Hematopoietic multipotent progenitor cell treated with erythropoietin and hydrocortisone succinate and interleukin-3 and kit ligand, for 6 days (in vitro differentiated cells): ENCODE data around the gene VWF.

ENCODE experiments used
- DNase-seq: peaks from one replicate; pipeline ENCODE4 v3.0.0-alpha.2; 2015

The VWF gene

DNA sequence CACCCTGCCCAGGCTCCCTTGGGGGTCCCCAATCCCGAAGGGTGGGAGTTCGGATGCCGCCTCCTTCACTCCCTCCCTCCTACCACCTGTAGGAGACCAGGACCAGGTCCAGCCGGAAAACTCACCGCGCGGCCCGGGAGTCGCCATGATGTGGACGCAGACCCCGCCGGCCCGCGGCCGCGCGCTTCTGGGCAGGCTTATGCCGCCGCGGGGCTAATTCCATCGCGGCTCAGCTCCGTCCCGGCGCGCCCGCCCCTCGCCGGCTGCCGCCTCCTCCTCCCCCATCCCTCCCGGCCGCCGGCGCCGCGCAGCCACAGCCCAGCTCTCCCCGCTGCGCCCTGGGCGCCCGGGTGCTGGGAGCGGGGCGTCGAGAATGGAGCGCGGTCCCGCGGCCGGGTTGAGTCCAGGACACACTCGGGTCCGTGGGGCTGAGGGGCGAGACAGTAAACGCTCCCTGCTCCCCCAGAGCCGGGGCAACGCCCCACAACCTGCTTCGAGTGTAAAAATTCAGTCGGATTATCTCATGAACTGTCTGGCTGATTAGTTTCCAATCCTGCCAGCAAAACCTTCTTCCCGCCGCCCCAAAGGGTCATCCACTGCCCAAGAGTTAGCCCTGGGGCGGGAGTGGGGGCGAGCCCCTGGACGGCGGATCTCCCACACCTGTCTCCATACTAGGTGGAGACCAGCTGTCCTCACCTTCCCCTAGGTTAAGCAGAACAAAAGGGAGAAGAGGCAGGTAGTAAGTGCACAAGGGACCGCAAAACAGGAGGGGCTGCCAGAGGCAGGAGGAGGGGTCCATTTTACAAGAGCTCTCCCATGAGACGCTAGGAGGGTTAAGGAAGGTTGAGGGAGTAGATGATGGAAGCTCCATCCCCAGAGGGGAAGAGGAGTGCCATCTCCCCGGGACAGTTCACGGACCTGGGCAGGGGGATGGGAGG is 179.1 kb downstream of the VWF start, which contains the start of gene ANO2:
Gene ANO2, minus strand, starts transcription at position 189 of the 938 bp plus-strand sequence. Its CDS starts 42 bp downstream, at position 147.
- DNase-seq: peak; percentile 7

DNA sequence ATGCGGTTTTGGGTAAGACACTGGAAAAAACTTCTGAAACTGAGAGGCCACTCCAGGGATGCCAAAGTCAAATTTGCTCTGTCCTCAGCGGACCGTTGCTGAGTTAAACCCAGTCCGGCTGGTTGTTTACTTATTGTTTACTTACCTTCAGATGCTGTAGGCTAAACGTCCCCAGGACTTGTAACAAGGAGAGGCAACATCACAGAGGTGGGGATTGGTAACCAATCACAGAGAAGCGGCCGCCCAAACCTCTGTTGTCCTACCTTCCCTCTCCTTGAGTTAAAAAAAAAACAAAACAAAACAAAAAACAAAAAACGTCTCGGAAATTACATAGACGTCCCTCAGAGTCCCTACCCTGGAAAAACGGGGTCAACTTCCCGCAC is 179.8 kb downstream of the VWF start:
- DNase-seq: no peak

DNA sequence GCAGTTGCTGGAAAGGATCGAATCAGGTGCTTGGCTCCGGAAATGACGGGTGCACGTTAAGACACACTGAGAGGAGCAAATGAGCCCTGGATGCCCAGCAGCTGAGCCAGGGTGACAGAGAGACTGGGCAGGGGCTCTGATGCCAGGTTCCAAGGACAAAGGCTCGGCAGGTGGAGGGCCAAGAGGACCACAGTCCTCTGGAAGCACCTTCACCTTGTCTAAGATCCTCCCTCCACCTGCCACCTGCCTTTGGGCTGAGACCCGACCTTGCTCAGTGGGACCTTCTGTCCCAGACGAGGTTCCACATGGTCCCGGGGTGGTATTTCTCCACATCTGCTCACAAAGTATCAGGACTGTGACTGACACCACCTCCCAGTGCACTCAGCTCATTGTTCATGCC is 180.4 kb downstream of the VWF start:
- DNase-seq: no peak

DNA sequence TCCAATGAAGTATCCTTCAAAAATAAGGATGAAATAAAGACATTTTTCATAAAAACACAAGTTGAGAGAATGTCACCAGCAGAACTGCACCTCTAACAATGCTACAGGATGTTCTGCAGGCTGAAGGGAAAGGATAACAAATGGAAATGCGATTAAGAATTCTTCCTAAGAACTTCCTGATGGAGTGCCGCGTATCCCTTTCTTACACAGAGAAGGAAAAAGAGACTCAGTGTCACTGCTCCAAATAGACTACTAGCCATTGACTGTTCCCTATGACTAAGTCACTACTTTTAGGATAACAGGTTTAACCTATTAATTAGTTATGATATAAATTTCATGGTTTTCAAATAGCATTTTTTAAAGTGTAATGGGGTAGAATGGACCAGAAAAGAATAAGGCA is 182.6 kb downstream of the VWF start:
- DNase-seq: no peak

DNA sequence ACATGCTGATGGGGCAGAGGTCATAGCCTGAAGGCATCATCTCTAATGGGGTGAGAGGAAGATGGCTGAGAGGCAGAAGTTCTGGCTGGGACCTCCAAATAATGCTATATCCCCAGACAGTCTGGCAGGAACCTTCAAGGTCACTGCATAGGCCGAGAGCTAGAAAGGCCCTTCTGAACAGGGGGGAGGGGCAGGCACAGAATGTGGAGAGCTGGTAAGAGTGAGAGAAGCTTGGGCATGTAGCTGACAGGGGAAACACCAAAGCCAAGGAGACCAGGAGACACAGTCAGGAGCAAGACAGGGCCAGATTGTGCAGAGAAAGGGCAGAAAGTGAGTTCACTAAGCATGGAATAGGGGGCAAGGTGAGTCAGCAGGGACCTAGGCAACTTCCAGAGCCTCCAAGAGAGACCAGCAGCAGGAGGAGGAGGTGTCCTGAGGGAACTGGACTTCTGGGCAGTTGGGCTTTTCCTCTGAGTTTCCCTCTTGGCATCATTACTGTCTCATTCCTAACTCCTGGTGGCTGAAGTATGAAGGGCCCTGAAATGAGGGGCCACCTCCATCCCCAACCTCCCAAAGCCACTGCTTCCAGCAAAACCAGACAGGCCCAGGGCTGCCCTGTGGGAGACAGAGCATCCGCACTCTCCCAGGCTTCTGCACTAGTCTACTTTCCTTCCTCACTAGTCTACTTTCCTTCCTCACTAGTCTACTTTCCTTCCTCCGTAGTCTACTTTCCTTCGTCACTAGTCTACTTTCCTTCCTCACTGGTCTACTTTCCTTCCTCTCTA is 196.5 kb downstream of the VWF start:
- DNase-seq: no peak

DNA sequence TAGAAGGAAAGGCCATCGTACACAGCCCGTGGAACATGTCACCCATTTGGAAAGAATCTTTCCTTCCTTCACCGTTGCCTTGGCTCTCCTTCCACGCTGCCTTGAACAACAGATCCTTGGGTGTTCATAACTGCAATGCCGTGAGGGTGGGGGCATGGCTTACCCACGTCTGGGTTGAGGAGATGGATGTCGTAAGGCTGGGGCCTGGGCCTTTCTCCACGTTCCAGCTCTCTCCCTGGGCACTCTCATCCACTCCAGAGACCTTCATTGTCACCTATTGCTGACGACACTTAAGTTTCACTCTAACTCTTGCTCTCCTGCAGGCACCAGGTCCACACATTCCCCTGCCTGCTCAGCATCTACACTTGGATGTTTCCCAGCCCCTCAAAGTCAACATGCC is 198.8 kb downstream of the VWF start:
- DNase-seq: no peak

DNA sequence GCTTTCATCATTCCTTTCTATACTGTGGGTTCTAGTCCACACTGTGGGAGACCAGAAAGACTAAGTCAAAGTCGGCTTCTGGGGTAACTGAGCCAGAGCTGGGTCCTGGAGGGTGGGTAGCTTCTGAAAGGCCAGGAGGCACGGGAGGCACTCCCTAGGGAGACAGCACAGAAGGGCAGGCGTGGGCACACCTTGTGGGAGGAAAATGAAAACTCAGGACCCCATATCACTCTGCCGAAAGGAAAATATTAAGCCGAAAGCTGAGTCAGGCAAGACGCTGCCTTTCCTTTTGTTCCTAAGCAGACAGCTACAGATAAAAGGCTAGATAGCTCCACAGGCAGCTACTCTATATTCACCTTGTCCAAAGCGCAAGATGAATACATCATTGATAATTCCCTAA is 200.1 kb downstream of the VWF start:
- no peak for DNase-seq

DNA sequence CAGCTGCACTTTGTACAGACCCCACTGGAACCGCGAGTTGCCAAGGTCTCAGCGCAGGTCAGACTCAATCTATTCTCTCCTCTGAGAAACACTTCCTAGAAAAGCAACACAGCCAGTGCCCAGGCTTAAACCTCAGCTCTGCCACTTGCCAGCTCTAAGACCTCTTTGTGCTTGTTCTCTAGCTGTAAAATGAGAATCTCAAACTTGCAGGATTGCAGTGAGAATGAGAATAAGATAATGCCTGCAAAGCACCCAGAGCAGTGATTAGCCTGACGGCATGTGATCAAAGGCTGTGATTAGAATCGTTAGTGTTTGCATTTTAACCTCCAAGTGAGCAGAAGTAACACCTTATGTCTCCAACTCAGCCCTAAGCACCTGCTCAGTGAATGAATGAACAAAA is 200.7 kb downstream of the VWF start:
- no peak for DNase-seq

DNA sequence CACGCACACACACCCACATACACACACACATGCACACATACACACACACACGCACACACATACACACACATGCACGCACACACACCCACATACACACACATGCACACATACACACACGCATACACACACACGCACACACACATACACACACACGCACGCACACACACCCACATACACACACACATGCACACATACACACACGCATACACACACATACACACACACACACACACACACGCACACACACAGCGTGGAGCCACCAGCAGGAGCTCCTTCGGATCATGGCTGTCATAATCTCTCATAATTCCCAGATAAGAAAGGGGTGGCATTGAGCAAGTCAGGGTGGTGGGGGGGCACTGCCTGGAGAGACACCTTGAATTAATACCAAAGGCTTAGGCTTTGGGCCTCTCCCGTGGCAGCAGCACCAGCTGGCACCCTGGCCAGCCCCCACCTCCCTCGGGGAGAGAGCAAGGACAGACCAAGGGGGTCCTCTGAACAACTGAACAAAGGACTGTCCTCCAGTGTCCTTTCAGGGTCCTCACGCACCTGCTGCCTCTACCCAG is 201.3 kb downstream of the VWF start:
- no peak for DNase-seq

DNA sequence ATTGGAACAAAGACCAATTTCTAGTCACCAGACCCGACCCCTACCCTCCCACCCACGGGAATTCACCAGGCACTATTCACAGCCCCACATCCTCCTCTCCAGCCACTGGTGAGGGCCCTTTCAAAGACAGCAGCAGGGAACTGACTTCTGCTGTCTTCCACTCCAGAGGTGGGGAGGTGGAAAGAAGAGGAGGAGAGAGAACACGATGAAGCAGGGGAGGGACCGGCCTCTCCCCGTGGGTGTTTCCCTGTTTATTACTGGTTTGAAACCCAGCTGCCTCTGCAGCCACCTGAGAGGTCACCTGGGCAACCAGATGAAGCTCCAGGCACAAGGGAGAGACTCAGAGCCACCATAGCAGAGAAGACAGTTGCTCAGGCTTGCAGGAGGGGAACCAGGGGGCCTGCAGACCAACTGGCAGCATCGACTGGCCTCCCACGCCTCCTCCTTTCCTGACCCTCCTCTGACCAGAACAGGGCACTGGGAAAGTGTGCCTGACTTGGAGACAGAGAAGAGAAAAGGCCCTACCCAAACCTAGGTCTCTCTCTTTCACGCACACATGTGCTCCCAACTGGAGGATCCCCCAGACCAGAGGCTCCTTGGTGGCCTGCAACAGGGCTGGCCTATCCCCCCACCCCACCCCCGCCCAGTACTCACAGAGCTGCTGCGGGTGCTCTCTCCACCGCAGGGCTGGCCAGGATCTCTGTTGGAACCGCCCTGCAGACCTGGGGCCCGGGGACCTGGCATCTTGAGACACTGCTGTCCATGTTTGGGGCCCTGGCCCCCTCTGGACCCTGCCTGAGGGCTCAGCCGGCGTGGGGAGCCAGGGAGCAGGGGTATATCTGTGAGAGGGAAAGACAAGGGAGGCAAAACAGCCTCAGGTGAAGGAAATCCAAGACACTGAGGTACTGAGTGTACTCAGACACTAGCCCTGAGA is 202.2 kb downstream of the VWF start:
- no peak for DNase-seq

DNA sequence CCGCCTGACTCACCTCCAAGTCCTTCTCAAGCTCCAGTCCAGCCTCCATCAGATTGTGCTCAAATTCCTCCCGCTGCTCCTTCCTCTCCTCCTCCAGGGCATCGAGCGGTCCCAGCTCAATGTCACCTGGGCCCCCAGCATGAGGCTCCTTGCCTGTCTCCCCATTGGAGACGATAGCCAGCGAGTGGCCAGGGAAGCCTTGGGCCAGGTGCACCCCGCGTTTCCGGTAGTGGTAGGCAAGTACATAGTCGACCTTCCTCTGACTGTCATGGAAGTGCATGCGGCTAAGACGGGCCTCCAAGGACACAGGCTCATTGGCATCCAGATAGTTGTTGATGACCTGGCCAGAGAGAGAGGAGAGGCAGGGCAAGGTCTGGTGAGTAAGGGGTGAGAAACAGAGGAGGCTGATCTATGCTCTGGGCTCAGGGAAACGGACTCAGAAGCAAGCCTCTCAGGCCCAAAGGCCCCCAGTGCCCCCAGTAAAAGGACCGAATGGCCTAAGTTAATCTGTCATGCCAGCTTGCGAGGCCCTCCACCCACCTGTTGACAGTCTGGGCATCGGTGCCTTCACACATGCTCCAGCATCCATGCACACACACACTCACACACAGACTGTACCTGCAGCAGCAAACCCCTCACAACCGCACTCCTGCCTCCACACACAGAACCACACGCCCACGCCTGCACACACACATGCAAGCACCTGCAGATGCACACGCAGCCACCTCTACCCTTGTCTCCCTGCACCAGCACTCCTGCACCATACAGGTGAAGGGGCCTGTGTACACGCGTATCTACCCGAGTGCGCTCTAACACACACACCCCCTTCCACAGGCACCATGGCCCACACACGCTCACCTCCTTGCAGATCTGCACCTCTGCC is 203.2 kb downstream of the VWF start:
- no peak for DNase-seq

DNA sequence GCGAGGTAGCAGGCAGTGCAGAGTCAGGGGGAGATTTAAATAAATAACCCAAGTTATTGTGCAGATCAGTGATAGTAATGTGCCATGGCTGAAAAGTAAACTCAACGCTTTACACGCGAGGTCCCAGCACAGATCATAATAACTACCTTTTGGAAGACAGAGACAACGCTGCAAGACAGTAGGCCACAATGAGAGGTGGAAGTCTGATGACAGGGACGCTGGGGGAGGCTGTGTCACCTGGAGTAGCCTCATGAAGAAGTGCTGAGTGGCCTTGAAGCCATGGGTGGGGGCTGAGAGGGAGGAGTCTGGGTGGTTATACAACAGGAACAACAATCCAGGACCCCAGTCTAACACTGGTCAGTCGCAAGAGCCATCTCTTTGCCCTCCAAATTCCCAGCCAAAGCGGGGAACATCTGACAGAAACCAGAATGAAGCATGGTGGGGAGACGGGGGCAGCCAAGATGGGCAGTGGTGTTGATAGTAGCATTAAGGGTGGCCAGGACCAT is 207.6 kb downstream of the VWF start:
- DNase-seq: no peak

DNA sequence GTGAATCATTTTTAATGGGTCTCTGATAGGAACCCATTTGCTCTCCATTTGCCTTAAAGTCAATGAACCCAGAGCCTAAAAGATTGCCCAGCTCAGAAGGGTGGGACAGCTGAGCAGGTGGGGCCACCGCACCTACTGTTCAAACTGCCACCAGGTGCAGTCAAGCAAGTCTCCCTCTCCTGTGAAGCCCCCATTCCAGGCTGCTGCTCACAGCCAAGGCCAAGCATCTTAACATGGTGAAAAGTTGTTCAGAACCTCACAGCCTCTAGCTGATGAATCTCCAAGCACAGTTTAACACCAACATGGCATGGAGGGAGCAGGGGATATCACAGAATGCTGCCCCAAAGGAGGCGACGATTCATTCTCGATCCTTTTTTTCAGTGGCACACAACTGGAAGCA is 209.0 kb downstream of the VWF start:
- no peak for DNase-seq

DNA sequence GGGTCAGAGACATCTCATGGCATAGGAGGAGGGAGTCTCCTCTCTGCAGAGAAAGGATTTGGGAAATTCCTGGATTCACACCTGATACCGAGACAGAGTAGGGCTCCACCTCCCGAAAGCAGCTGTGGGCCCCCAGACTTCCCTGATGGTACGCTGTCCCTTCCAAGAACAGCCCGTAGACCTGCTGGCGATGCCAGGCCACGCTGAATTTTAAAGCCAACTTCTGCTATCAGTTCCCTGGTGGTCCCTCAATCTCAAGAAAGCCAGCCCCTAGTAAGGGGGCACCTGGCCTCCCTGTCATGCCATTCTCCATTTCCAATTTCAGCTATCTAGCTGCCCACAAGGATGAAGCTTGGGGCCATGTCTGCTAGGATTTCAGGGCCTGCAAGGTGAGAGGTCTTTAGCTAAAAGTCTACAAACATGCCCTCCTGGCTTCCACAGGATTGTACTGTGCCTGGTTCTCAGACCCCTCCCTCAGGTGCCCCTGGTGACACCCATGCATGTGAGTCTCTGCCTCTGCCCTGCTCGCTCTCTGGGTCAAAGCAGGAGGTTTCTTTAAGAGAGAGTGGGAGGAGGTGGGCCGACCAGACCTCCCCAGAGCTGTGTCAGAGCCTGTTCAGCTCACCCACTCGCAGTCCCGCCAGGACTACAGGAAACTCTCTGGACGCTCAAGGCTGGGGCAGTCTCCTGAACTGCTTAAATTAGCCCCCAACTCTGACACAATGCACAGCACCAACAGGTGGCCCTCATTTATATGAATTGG is 209.9 kb downstream of the VWF start:
- DNase-seq: no peak

DNA sequence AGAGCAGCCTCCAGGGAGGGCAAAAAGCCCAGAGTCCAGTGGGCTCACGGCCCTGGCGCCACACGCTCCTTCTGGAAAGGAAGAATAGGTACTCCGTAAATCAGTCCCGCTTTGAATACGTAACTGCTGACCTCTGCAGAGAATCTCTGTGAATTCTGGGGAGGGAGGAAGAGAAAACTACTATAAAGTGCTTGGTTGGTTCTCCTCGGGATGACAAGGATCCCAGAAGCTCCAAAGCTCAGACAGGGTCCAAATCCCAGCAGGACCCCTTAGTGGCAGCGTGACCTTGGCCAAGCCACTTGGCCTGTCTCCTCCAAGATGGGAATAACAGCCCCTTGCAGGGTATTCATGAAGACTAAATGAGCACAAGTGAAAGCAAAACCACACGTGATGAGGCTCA is 211.1 kb downstream of the VWF start:
- no peak for DNase-seq

DNA sequence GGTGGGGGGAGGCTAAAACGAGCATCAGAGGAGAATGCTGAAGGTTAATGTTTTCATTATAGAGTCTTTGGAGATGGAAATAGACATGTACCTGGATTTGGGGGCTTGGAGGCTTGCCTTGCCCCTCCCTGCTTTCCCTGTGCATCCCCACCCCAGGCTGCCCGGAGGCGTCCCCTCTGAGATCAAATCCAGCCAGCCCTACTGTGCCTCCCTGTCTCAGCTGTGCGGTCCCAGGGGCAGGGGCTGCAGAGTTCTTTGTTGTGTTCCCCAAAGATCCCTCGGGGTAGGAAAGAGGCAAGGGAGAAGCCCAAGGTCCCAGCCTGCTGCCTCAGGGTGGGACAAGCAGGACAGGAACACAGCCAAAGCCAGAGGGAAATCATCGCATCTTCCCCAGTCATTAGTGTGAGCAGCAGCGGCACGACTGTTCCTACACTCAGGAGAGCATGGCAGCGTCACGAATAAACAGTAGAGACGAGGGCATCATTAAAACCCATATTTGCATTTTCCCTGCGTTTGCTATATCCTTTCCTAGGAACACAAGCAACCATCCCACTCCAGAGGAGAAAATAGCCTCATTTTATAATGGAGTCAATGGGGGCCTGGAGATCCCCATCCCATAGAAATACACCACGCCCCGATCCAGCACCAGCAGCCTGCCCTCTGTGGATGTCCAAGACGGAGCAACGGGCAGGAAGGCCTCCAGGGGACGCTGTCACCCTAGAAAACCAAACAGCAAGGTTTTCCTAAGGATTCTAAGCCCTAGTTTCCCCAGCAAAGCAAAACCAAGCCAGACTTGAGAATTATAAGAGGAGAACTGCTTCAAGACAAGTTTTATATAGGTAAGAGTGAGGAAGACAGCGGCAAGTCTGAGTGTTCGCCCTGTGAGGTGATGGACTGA is 211.8 kb downstream of the VWF start:
- DNase-seq: no peak

DNA sequence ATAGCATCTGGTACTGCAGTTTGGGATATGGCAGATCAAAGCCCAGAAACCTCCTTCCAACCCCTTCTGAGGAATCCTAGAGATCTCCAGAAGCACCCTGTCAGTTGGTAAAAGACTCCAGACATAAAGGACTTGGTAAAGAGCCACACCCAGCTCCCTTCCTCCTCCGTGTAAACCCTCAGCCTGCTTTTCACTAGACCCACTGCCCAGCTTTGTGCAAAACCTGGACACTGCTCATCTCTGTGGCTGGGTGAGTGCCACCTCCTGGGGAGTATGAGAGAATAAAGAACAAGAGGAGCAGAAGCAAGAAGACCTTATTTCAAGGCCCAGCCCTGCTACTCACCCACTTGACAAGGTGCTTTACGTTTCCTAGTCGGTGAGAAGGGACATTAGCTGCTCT is 212.5 kb downstream of the VWF start:
- no peak for DNase-seq

DNA sequence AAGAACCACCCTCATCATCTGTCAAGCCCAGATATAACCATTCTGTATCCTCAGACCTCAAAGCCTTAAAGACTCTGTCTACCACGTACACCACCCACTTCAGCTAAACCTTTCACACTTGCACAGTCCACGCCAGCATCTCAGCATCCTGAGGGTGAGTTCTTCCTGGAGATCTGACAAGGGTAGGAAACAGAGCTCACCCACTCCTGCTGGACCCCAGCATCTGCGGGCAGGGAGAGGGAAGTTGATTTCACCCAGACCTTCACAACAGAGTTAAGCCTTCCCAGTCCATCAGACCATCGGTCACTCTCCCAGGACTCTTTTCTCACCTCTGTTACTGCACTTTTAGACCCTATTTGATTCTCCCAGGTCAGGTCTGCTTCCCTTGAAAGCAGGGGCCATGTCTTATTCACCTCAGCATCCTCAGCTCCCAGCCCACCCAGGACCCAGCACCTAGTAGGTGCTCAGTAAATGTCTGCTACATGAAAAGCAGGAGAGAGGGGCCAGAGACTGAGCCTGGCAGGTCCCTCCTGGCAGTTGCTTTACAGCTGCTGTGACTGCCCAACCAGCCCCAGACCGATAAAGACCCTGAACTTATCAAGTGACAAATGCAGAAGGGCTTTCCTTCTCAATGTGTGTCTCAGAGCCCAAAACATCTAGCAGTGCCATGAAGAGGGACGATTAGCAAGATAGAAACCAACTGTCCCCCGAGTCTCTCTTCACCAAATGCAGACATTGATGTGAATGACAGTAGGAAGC is 213.5 kb downstream of the VWF start:
- no peak for DNase-seq

DNA sequence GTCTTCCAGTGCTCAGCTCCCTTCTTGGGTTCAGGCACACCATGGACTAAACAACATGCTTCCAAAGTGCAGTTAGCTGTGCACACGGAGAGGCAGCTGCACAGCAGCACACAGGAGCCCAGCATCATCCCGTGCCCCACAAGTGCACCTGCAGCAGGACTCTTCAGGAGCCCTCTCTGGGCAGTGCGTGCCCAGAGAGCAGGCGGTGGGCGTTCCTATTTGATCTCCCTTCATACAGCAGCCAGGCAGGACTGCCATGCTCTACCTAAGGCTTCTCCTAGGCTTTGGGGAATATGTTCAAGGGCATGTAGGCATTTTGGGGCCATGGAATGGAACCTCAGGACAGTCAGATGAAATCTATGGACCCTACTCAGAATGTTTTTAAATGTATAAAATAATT is 214.9 kb downstream of the VWF start:
- no peak for DNase-seq
